Measurements from ENCODE around the gene MSL2. TPM values are rescaled to one million over a fixed set of nuclear protein-coding genes. Genes with fewer than 3 reads are reported as not detected.
A peak's percentile ranks its signal among the peaks of the same experiment; 100 is the strongest.

MSL2 gene
- total and polyA plus RNA-seq, 2 of the 4 experiments (the other 2 are of a cell fraction), result 7.1 to 13.6 TPM

GRCh38 chr3:136237103-136237502 lies 41.0 kb upstream of the MSL2 start:
- CTCF ChIA-PET, result no interaction called here
- Histone ChIP-seq H3K23ac (ENCODE audit: low read depth, low read length) (no peak overlapping the region; the same call in 1 of the 2 replicates), H3K36me3 (ENCODE audit: control insufficient read depth, insufficient read depth, low read length) (no peaks in the 10 kb centered on the region), H3K14ac (replicated peaks; ENCODE audit: low read depth, low read length) (no peak overlapping the region), H2AK9ac (replicated peaks; ENCODE audit: low read depth, low read length, poor library complexity) (no peak overlapping the region), H3K4ac (ENCODE audit: low read depth, low read length) (no peak overlapping the region), H4K5ac (ENCODE audit: low read depth, low read length) (no peak overlapping the region), H2BK5ac (ENCODE audit: low read depth, low read length, poor library complexity, severe bottlenecking) (no peak overlapping the region), H3K9me3 (ENCODE audit: control insufficient read depth, insufficient read depth, low read length) (no peaks in the 10 kb centered on the region), H3K18ac (ENCODE audit: low read depth, low read length) (no peak overlapping the region), H4K91ac (ENCODE audit: insufficient read depth, low read depth, low read length) (no peak overlapping the region), H3K27ac (ENCODE audit: insufficient read depth, low read length) (no peak overlapping the region), H4K20me1 (ENCODE audit: insufficient read depth, low read length) (no peaks in the 10 kb centered on the region), H3K9ac (ENCODE audit: low read depth, low read length) (no peak overlapping the region), H3K27me3 (ENCODE audit: control insufficient read depth, insufficient read depth, low read length) (peaks cover 8% of the 10 kb centered on the region), H2AFZ (replicated peaks; ENCODE audit: low read length, poor library complexity) (no peak overlapping the region), H2BK15ac (ENCODE audit: low read depth, low read length) (no peak overlapping the region; the same call in 2 of the 3 replicates), H3K4me1 (ENCODE audit: control insufficient read depth, insufficient read depth, low read length) (peaks cover 7% of the 10 kb centered on the region), H4K8ac (ENCODE audit: low read depth in 2 of 2, low read length in 2 of 2) (no peak overlapping the region), H2BK120ac (ENCODE audit: low read depth, low read length) (no peak overlapping the region), H2AK5ac (ENCODE audit: low read depth, low read length) (no peak overlapping the region), H3K56ac (ENCODE audit: extremely low read depth, insufficient read depth, low read length) (no peak overlapping the region), H3K4me3 (ENCODE audit: insufficient read depth, low read depth, low read length) (no peak overlapping the region), H3K79me1 (ENCODE audit: low read depth in 1 of 2, low read length in 2 of 2) (no peaks in the 10 kb centered on the region), H2BK20ac (ENCODE audit: low read depth, low read length) (no peak overlapping the region), H3K4me2 (ENCODE audit: low read depth, low read length) (peak overlapping the region; percentile 25; the same call in 1 of the 2 replicates), H3K9me1 (ENCODE audit: insufficient read depth, low read length) (peaks cover 7% of the 10 kb centered on the region; the same call in 1 of the 2 replicates)
- TF ChIP-seq MXI1 (IDR thresholded peaks at IDR 0.05; ENCODE audit: borderline replicate concordance, low read depth, low read length) (no peak), BHLHE40 (IDR thresholded peaks at IDR 0.05; ENCODE audit: low read depth, low read length) (no peak), FOS (IDR thresholded peaks at IDR 0.05; ENCODE audit: low read depth, low read length) (no peak), CHD1 (IDR thresholded peaks at IDR 0.05; ENCODE audit: low read depth, low read length) (no peak), RFX5 (IDR thresholded peaks at IDR 0.05; ENCODE audit: low read depth, low read length) (no peak), RCOR1 (IDR thresholded peaks at IDR 0.05; ENCODE audit: insufficient replicate concordance, low read length) (no peak), MAZ (IDR thresholded peaks at IDR 0.05; ENCODE audit: borderline replicate concordance, low read depth, low read length) (no peak), MAFK (IDR thresholded peaks at IDR 0.05; ENCODE audit: low read depth, low read length) (no peak), CTCF (conservative IDR thresholded peaks at IDR 0.05; ENCODE audit: low read depth, low read length) (no peak), ELK1 (IDR thresholded peaks at IDR 0.05; ENCODE audit: borderline replicate concordance, low read depth, low read length) (no peak), SMC3 (IDR thresholded peaks at IDR 0.05; ENCODE audit: low read depth, low read length) (no peak), RAD21 (IDR thresholded peaks at IDR 0.05; ENCODE audit: low read length) (no peak), POLR2A (IDR thresholded peaks at IDR 0.05; ENCODE audit: low read depth, low read length) (no peak), NFE2L2 (IDR thresholded peaks at IDR 0.05; ENCODE audit: low read depth, low read length) (no peak), CEBPB (IDR thresholded peaks at IDR 0.05; ENCODE audit: low read depth, low read length) (no peak)
- TF ChIP-seq, protein P1, sequence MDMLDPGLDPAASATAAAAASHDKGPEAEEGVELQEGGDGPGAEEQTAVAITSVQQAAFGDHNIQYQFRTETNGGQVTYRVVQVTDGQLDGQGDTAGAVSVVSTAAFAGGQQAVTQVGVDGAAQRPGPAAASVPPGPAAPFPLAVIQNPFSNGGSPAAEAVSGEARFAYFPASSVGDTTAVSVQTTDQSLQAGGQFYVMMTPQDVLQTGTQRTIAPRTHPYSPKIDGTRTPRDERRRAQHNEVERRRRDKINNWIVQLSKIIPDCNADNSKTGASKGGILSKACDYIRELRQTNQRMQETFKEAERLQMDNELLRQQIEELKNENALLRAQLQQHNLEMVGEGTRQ (IDR thresholded peaks at IDR 0.05; ENCODE audit: low read depth, low read length), result no peak
- POLR2A ChIA-PET (ENCODE audit: unreplicated experiment), result interaction anchor here (0.6 kb wide), 1 partner anchor 9 kb away, joined by 3 read pairs; no protein-coding TSS in a partner anchor
- in situ Hi-C loops (cut with MboI; ENCODE audit: low sequenced_read_pairs) (no loop called here), intact Hi-C loops (cut with micrococcal nuclease) (no loop called here), dilution Hi-C loops (cut with HindIII; ENCODE audit: low sequenced_read_pairs, unreplicated experiment) (no loop called here)
- BruUV-seq (replicated peaks), result no TSS peak
- peak; percentile 64 for ATAC-seq (ENCODE audit: low read depth)
- no peak for DNase-seq
- no CpG with 5 or more reads among the region's 1 CpG for WGBS, 2 experiments (ENCODE audit: extremely low coverage in 2 of 2, insufficient read length in 1 of 2)

Measured in IMR-90 (cell line).